ENCODE results near the gene TBL3.
A peak's percentile ranks its signal among the peaks of the same experiment; 100 is the strongest.

Gene TBL3

GRCh38 chr16:2015117-2015946, 43.5 kb downstream of the TBL3 start:
- ATAC-seq, result no peak
- TF ChIP-seq BACH2 (CRISPR knock-in tag; IDR thresholded peaks at IDR 0.05; ENCODE audit: borderline replicate concordance) (no peak), GLIS3 (CRISPR knock-in tag; IDR thresholded peaks at IDR 0.05) (no peak), ISL1 (CRISPR knock-in tag; IDR thresholded peaks at IDR 0.05) (no peak), ZC3H10 (CRISPR knock-in tag; IDR thresholded peaks at IDR 0.05) (no peak), CSDC2 (CRISPR knock-in tag; IDR thresholded peaks at IDR 0.05) (no peak), CREB5 (CRISPR knock-in tag; IDR thresholded peaks at IDR 0.05; ENCODE audit: low read depth) (no peak)

GRCh38 chr16:2015947-2016208, 44.0 kb downstream of the TBL3 start:
- no peak for TF ChIP-seq PPARA (CRISPR knock-in tag; IDR thresholded peaks at IDR 0.05; ENCODE audit: borderline replicate concordance)
- TF ChIP-seq CSRNP3 (CRISPR knock-in tag; IDR thresholded peaks at IDR 0.05), result no peak
- no peak for TF ChIP-seq ZNF8 (CRISPR knock-in tag; IDR thresholded peaks at IDR 0.05)
- no peak for TF ChIP-seq ESRRG (CRISPR knock-in tag; IDR thresholded peaks at IDR 0.05)
- TF ChIP-seq GLIS3 (CRISPR knock-in tag; IDR thresholded peaks at IDR 0.05), result no peak
- no peak for TF ChIP-seq CSDC2 (CRISPR knock-in tag; IDR thresholded peaks at IDR 0.05)
- TF ChIP-seq ZNF565 (CRISPR knock-in tag; conservative IDR thresholded peaks at IDR 0.05; ENCODE audit: low read depth), result no peak
- TF ChIP-seq, protein P1, sequence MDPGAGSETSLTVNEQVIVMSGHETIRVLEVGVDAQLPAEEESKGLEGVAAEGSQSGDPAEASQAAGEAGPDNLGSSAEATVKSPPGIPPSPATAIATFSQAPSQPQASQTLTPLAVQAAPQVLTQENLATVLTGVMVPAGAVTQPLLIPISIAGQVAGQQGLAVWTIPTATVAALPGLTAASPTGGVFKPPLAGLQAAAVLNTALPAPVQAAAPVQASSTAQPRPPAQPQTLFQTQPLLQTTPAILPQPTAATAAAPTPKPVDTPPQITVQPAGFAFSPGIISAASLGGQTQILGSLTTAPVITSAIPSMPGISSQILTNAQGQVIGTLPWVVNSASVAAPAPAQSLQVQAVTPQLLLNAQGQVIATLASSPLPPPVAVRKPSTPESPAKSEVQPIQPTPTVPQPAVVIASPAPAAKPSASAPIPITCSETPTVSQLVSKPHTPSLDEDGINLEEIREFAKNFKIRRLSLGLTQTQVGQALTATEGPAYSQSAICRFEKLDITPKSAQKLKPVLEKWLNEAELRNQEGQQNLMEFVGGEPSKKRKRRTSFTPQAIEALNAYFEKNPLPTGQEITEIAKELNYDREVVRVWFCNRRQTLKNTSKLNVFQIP (CRISPR knock-in tag; IDR thresholded peaks at IDR 0.05; ENCODE audit: borderline replicate concordance, low read depth), result no peak
- TF ChIP-seq BACH2 (CRISPR knock-in tag; IDR thresholded peaks at IDR 0.05; ENCODE audit: borderline replicate concordance), result no peak
- TF ChIP-seq TSHZ2 (CRISPR knock-in tag; IDR thresholded peaks at IDR 0.05), result no peak
- no peak for TF ChIP-seq RARB (CRISPR knock-in tag; IDR thresholded peaks at IDR 0.05)
- no peak for TF ChIP-seq PATZ1 (CRISPR knock-in tag; IDR thresholded peaks at IDR 0.05; ENCODE audit: borderline replicate concordance)
- no peak for ATAC-seq

- peak; percentile 29; the same call in 1 of the 3 replicates for ATAC-seq
- no peak for TF ChIP-seq ZC3H10 (CRISPR knock-in tag; IDR thresholded peaks at IDR 0.05)
- TF ChIP-seq RARB (CRISPR knock-in tag; IDR thresholded peaks at IDR 0.05), result no peak
- no peak for TF ChIP-seq ESRRG (CRISPR knock-in tag; IDR thresholded peaks at IDR 0.05)
- TF ChIP-seq BACH2 (CRISPR knock-in tag; IDR thresholded peaks at IDR 0.05; ENCODE audit: borderline replicate concordance), result no peak
- TF ChIP-seq SNAI2 (CRISPR knock-in tag; IDR thresholded peaks at IDR 0.05), result no peak
- no peak for TF ChIP-seq ZFP3 (CRISPR knock-in tag; IDR thresholded peaks at IDR 0.05)
- TF ChIP-seq CSDC2 (CRISPR knock-in tag; IDR thresholded peaks at IDR 0.05), result no peak
- no peak for TF ChIP-seq CREB5 (CRISPR knock-in tag; IDR thresholded peaks at IDR 0.05; ENCODE audit: low read depth)
- no peak for TF ChIP-seq CSRNP3 (CRISPR knock-in tag; IDR thresholded peaks at IDR 0.05)
- TF ChIP-seq ZNF8 (CRISPR knock-in tag; IDR thresholded peaks at IDR 0.05), result no peak
Measured at GRCh38 chr16:2016407-2016922, 44.6 kb downstream of the TBL3 start.

All from SK-N-SH treated with all-trans-retinoic acid at 6 μM for 48 hours (cell line).